IMR-90 (cell line): Measurements from ENCODE around the gene SLC1A7. TPM values are rescaled to one million over a fixed set of nuclear protein-coding genes. Genes with fewer than 3 reads are reported as not detected.
A peak's percentile ranks its signal among the peaks of the same experiment; 100 is the strongest.

Source experiments
- ATAC-seq: fragments of 200-7000 bp; cut with Tn5 transposase; 2 replicates; pipeline ENCODE4 v1.9.1; 2020; ENCODE audit warnings: low read depth, mild to moderate bottlenecking, moderate library complexity
- BruUV-seq: library from RNA; stranded (reverse); fragments of 400-500 nt; replicated peaks from 2 replicates; lab custom pipeline; 2021; lab: Mats Ljungman, UMichigan
- CTCF ChIA-PET: fragments of 300-600 bp; formaldehyde crosslinking; extraction: SDS; loops from one replicate; lab custom pipeline; 2021; ENCODE audit warnings: antibody characterized with exemption; lab: Yijun Ruan, JAX
- POLR2A ChIA-PET: fragments of 300-600 bp; sonication (Branson Sonifier 250); formaldehyde crosslinking; loops from one replicate; lab custom pipeline; 2022; ENCODE audit warnings: antibody characterized with exemption; ENCODE audit not compliant: unreplicated experiment; lab: Charles Lee
- DNase-seq: peaks from one replicate; pipeline ENCODE4 v3.0.0; 2013
- H2AFZ ChIP-seq: replicated peaks from 2 replicates; pipeline ENCODE3; 2013; ENCODE audit warnings: low read length, mild to moderate bottlenecking; ENCODE audit not compliant: poor library complexity
- H2AK5ac ChIP-seq: 2 replicates; pipeline ENCODE4 v1.6.1; 2013; ENCODE audit warnings: low read depth, low read length, inconsistent platforms
- H2AK9ac ChIP-seq: replicated peaks from 2 replicates; pipeline ENCODE3; 2013; ENCODE audit warnings: mild to moderate bottlenecking, low read depth, low read length, moderate library complexity; ENCODE audit not compliant: poor library complexity
- H2BK120ac ChIP-seq: 2 replicates; pipeline ENCODE4 v1.6.1; 2013; ENCODE audit warnings: low read depth, low read length, inconsistent platforms
- H2BK15ac ChIP-seq: 3 replicates; pipeline ENCODE4 v1.6.1; 2013; ENCODE audit warnings: low read depth, low read length, inconsistent platforms
- H2BK20ac ChIP-seq: 2 replicates; pipeline ENCODE4 v1.6.1; 2013; ENCODE audit warnings: low read depth, mild to moderate bottlenecking, inconsistent platforms, low read length, moderate library complexity
- H2BK5ac ChIP-seq: 2 replicates; pipeline ENCODE4 v1.6.1; 2013; ENCODE audit warnings: mild to moderate bottlenecking, low read depth, low read length, inconsistent platforms; ENCODE audit not compliant: poor library complexity, severe bottlenecking
- H3K14ac ChIP-seq: replicated peaks from 2 replicates; pipeline ENCODE4 v1.6.1; 2013; ENCODE audit warnings: low read depth, low read length, inconsistent platforms
- H3K18ac ChIP-seq: 2 replicates; pipeline ENCODE4 v1.6.1; 2013; ENCODE audit warnings: low read depth, low read length, control low read depth
- H3K23ac ChIP-seq: 2 replicates; pipeline ENCODE4 v1.6.1; 2013; ENCODE audit warnings: low read depth, low read length, inconsistent platforms
- H3K27ac ChIP-seq: 2 replicates; pipeline ENCODE4 v1.5.1; 2013; ENCODE audit warnings: mild to moderate bottlenecking, control low read depth, low read length; ENCODE audit not compliant: insufficient read depth
- H3K27me3 ChIP-seq: 2 replicates; pipeline ENCODE4 v1.6.1; 2013; ENCODE audit warnings: low read length; ENCODE audit not compliant: control insufficient read depth, insufficient read depth
- H3K36me3 ChIP-seq: 2 replicates; pipeline ENCODE4 v1.6.1; 2013; ENCODE audit warnings: low read length, mixed read lengths; ENCODE audit not compliant: control insufficient read depth, insufficient read depth
- H3K4ac ChIP-seq: 2 replicates; pipeline ENCODE4 v1.6.1; 2013; ENCODE audit warnings: low read depth, low read length, inconsistent platforms
- H3K4me1 ChIP-seq: 2 replicates; pipeline ENCODE4 v1.6.1; 2013; ENCODE audit warnings: low read length, mixed read lengths; ENCODE audit not compliant: control insufficient read depth, insufficient read depth
- H3K4me2 ChIP-seq: 2 replicates; pipeline ENCODE4 v1.6.1; 2013; ENCODE audit warnings: low read depth, mild to moderate bottlenecking, control low read depth, low read length, moderate library complexity
- H3K4me3 ChIP-seq: 2 replicates; pipeline ENCODE4 v1.5.1; 2013; ENCODE audit warnings: low read depth, mild to moderate bottlenecking, control low read depth, low read length, moderate library complexity; ENCODE audit not compliant: insufficient read depth
- H3K56ac ChIP-seq: 2 replicates; pipeline ENCODE4 v1.6.1; 2013; ENCODE audit warnings: low read length, inconsistent platforms; ENCODE audit not compliant: insufficient read depth; ENCODE audit errors: extremely low read depth
- H3K79me1 ChIP-seq, 2 experiments: 2 replicates each; pipeline ENCODE4 v1.6.1; 2013; ENCODE audit warnings: low read length in 2 of 2, inconsistent platforms in 1 of 2, low read depth in 1 of 2
- H3K9ac ChIP-seq: 2 replicates; pipeline ENCODE4 v1.6.1; 2013; ENCODE audit warnings: low read depth, low read length, control low read depth
- H3K9me1 ChIP-seq: 2 replicates; pipeline ENCODE4 v1.6.1; 2013; ENCODE audit warnings: low read length, inconsistent platforms; ENCODE audit not compliant: insufficient read depth
- H3K9me3 ChIP-seq: 2 replicates; pipeline ENCODE4 v1.6.1; 2013; ENCODE audit warnings: low read length; ENCODE audit not compliant: control insufficient read depth, insufficient read depth
- H4K20me1 ChIP-seq: 2 replicates; pipeline ENCODE4 v1.6.1; 2013; ENCODE audit warnings: low read length, inconsistent platforms; ENCODE audit not compliant: insufficient read depth
- H4K5ac ChIP-seq: 2 replicates; pipeline ENCODE4 v1.6.1; 2013; ENCODE audit warnings: mild to moderate bottlenecking, low read depth, low read length, control low read depth
- H4K8ac ChIP-seq, 2 experiments: 2 replicates each; pipeline ENCODE4 v1.6.1; 2013; ENCODE audit warnings: low read depth in 2 of 2, low read length in 2 of 2, control low read depth in 1 of 2, inconsistent platforms in 1 of 2
- H4K91ac ChIP-seq: 2 replicates; pipeline ENCODE4 v1.6.1; 2013; ENCODE audit warnings: low read depth, low read length, inconsistent platforms; ENCODE audit not compliant: insufficient read depth
- FOS ChIP-seq: fragments of 150-350 bp; IDR thresholded peaks from 2 replicates; pipeline ENCODE4 v1.6.1; 2016; ENCODE audit warnings: low read depth, low read length
- MAFK ChIP-seq: IDR thresholded peaks from 2 replicates; pipeline ENCODE4 v1.6.1; 2012; ENCODE audit warnings: low read depth, low read length, improper control_type of control experiment
- MAZ ChIP-seq: IDR thresholded peaks from 2 replicates; pipeline ENCODE4 v1.6.1; 2012; ENCODE audit warnings: low read depth, mild to moderate bottlenecking, low read length, improper control_type of control experiment, moderate library complexity, borderline replicate concordance
- NFE2L2 ChIP-seq: fragments of 150-350 bp; IDR thresholded peaks from 2 replicates; pipeline ENCODE4 v1.6.1; 2016; ENCODE audit warnings: low read depth, mild to moderate bottlenecking, low read length
- POLR2A ChIP-seq: IDR thresholded peaks from 2 replicates; pipeline ENCODE4 v1.6.1; 2012; ENCODE audit warnings: mild to moderate bottlenecking, low read depth, low read length
- RAD21 ChIP-seq: IDR thresholded peaks from 2 replicates; pipeline ENCODE4 v1.6.1; 2012; ENCODE audit warnings: low read length, improper control_type of control experiment
- RFX5 ChIP-seq: IDR thresholded peaks from 2 replicates; pipeline ENCODE4 v1.8.0; 2012; ENCODE audit warnings: low read depth, mild to moderate bottlenecking, low read length, moderate library complexity
- SMC3 ChIP-seq: fragments of 150-350 bp; IDR thresholded peaks from 2 replicates; pipeline ENCODE4 v1.6.1; 2016; ENCODE audit warnings: low read depth, mild to moderate bottlenecking, antibody characterized with exemption, low read length, moderate library complexity
- WGBS, 2 experiments: methylation state at CpG; one replicate each; pipeline versions ENCODE4 v1.1.5 to v1.1.7; 2013; ENCODE audit warnings: missing lambda C conversion rate in 2 of 2; ENCODE audit not compliant: insufficient read length in 1 of 2; ENCODE audit errors: extremely low coverage in 2 of 2; 5-methylcytosine and 5-hydroxymethylcytosine counted together
- dilution Hi-C: fragments of 300-500 bp; cut with HindIII; formaldehyde crosslinking; loops from one replicate; pipeline ENCODE4 v1.14.3; 2018; ENCODE audit warnings: low sequenced_read_pairs; ENCODE audit not compliant: unreplicated experiment
- in situ Hi-C: fragments of 300-500 bp; cut with MboI; formaldehyde crosslinking; loops from 3 replicates; pipeline ENCODE4 v1.14.3; 2019; ENCODE audit warnings: low sequenced_read_pairs, inconsistent platforms, mixed read lengths
- intact Hi-C: fragments of 100-400 bp; cut with micrococcal nuclease; formaldehyde crosslinking; loops from 2 replicates; pipeline ENCODE4 v1.10.0; 2022
- polyA plus RNA-seq, 3 experiments: library from polyadenylated mRNA; depleted of rRNA; stranded (reverse); fragments of >200 nt; gene quantifications; 2 replicates each; pipeline ENCODE4 v1.2.3, GENCODE V29; 2012; ENCODE audit warnings: low replicate concordance in 1 of 3
- total RNA-seq: library from RNA; depleted of rRNA; stranded (reverse); fragments of >200 nt; gene quantifications from 2 replicates; pipeline ENCODE4 v1.2.3, GENCODE V29; 2012
- TF ChIP-seq, protein P1 (sequence below): conservative IDR thresholded peaks from 2 replicates; pipeline ENCODE4 v1.5.1; 2012; ENCODE audit warnings: mild to moderate bottlenecking, low read depth, low read length, improper control_type of control experiment
- TF ChIP-seq, protein P2 (sequence below): fragments of 150-350 bp; IDR thresholded peaks from 2 replicates; pipeline ENCODE4 v1.6.1; 2016; ENCODE audit warnings: low read depth, mild to moderate bottlenecking, low read length, moderate library complexity, borderline replicate concordance

The SLC1A7 gene
- total and polyA plus RNA-seq, 2 of the 4 experiments (the other 2 are of a cell fraction): 0.05 TPM; not detected in 1

DNA sequence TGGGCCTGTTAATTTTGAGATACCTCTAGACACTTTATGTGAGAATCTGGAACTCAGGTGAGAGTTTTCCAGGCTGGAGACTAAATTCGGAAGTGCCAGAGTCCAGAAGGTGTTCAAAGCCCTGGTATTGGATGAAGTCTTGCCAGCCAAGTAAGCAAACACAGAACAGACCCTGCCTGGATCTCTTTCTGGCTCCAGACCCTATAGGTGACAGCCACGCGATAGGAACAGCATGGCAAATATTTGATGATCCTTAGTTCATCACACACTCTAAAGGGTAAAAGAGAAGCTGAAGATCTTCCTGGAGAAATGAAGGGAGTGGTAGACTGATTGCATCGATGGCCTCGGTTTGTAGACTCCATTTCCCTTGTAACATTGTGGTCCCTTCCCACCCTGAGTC, 30.7 kb downstream of the SLC1A7 start:
- H4K20me1 ChIP-seq: no peaks in the 10 kb centered on the region
- H3K27me3 ChIP-seq: no peaks in the 10 kb centered on the region
- peak overlapping the region; percentile 99 for H2AK5ac ChIP-seq
- peak overlapping the region; percentile 23 to 88; a peak in 2 of 4 replicates for H4K8ac ChIP-seq
- POLR2A ChIA-PET: no interaction called here
- peak overlapping the region; percentile 83; the same call in 2 of the 3 replicates for H2BK15ac ChIP-seq
- peak overlapping the region; percentile 99 for H2BK20ac ChIP-seq
- no peak overlapping the region for H2AK9ac ChIP-seq
- DNase-seq: no peak
- H2AFZ ChIP-seq: no peak overlapping the region
- no TSS peak for BruUV-seq
- H3K9me3 ChIP-seq: peaks cover 17% of the 10 kb centered on the region
- peaks cover 47% of the 10 kb centered on the region for H3K9me1 ChIP-seq
- peak overlapping the region; percentile 96 for H2BK120ac ChIP-seq
- H4K5ac ChIP-seq: no peak overlapping the region; the same call in 1 of the 2 replicates
- H3K9ac ChIP-seq: no peak overlapping the region
- TF ChIP-seq RFX5 (no peak), MAZ (no peak), NFE2L2 (no peak), POLR2A (no peak), SMC3 (no peak), FOS (no peak), RAD21 (no peak), MAFK (no peak)
- TF ChIP-seq, protein P1, sequence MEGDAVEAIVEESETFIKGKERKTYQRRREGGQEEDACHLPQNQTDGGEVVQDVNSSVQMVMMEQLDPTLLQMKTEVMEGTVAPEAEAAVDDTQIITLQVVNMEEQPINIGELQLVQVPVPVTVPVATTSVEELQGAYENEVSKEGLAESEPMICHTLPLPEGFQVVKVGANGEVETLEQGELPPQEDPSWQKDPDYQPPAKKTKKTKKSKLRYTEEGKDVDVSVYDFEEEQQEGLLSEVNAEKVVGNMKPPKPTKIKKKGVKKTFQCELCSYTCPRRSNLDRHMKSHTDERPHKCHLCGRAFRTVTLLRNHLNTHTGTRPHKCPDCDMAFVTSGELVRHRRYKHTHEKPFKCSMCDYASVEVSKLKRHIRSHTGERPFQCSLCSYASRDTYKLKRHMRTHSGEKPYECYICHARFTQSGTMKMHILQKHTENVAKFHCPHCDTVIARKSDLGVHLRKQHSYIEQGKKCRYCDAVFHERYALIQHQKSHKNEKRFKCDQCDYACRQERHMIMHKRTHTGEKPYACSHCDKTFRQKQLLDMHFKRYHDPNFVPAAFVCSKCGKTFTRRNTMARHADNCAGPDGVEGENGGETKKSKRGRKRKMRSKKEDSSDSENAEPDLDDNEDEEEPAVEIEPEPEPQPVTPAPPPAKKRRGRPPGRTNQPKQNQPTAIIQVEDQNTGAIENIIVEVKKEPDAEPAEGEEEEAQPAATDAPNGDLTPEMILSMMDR: no peak
- TF ChIP-seq, protein P2, sequence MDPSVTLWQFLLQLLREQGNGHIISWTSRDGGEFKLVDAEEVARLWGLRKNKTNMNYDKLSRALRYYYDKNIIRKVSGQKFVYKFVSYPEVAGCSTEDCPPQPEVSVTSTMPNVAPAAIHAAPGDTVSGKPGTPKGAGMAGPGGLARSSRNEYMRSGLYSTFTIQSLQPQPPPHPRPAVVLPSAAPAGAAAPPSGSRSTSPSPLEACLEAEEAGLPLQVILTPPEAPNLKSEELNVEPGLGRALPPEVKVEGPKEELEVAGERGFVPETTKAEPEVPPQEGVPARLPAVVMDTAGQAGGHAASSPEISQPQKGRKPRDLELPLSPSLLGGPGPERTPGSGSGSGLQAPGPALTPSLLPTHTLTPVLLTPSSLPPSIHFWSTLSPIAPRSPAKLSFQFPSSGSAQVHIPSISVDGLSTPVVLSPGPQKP: no peak
- no peak overlapping the region for H3K23ac ChIP-seq
- peak overlapping the region; percentile 40 for H3K18ac ChIP-seq
- H3K14ac ChIP-seq: peak overlapping the region; percentile 23; the same call in 1 of the 2 replicates
- 80% methylated on average over 1 of the region's 5 CpGs; no CpG with 5 or more reads in 1 of the 2 experiments for WGBS, 2 experiments
- intact Hi-C loops (no loop called here), in situ Hi-C loops (no loop called here), dilution Hi-C loops (no loop called here)
- CTCF ChIA-PET: interaction anchor here (1.1 to 1.2 kb wide), 2 partner anchors 22 to 71 kb away, joined by 3 read pairs; no protein-coding TSS in a partner anchor
- H2BK5ac ChIP-seq: peak overlapping the region; percentile 21
- no peak overlapping the region for H3K4me2 ChIP-seq
- no peak for ATAC-seq
- H3K36me3 ChIP-seq: no peaks in the 10 kb centered on the region
- no peak overlapping the region for H3K4me3 ChIP-seq
- H4K91ac ChIP-seq: peak overlapping the region; percentile 98
- H3K79me1 ChIP-seq: peaks cover 0 to 3% of the 10 kb centered on the region in 2 experiments; a peak in 1 of 4 replicates
- no peak overlapping the region for H3K27ac ChIP-seq
- peak overlapping the region; percentile 96 for H3K4ac ChIP-seq
- no peak overlapping the region for H3K56ac ChIP-seq
- peaks cover 45% of the 10 kb centered on the region for H3K4me1 ChIP-seq
